BE2C (cell line): ENCODE results near the gene DDX54.
A peak's percentile ranks its signal among the peaks of the same experiment; 100 is the strongest.

ENCODE experiments used
- DNase-seq: peaks from one replicate; pipeline ENCODE4 v3.0.0-alpha.2; 2020
- H3K27me3 ChIP-seq: fragments of 250-450 bp; sonication (Bioruptor Pico); 2 replicates; pipeline ENCODE4 v1.5.1; 2020; ENCODE audit warnings: mild to moderate bottlenecking
- H3K36me3 ChIP-seq: fragments of 250-450 bp; sonication (Bioruptor Pico); 2 replicates; pipeline ENCODE4 v1.5.1; 2020; ENCODE audit warnings: mild to moderate bottlenecking
- H3K4me1 ChIP-seq: fragments of 250-450 bp; sonication (Bioruptor Pico); 2 replicates; pipeline ENCODE4 v1.5.1; 2020
- H3K4me3 ChIP-seq: 2 replicates; pipeline ENCODE4 v1.5.1; 2011; ENCODE audit warnings: low read depth, low read length
- H3K9me3 ChIP-seq: fragments of 250-450 bp; sonication (Bioruptor Pico); 2 replicates; pipeline ENCODE4 v1.5.1; 2020
- CTCF ChIP-seq: IDR thresholded peaks from 2 replicates; pipeline ENCODE4 v1.5.1; 2012; ENCODE audit warnings: mild to moderate bottlenecking, low read depth, low read length

Gene DDX54

DNA sequence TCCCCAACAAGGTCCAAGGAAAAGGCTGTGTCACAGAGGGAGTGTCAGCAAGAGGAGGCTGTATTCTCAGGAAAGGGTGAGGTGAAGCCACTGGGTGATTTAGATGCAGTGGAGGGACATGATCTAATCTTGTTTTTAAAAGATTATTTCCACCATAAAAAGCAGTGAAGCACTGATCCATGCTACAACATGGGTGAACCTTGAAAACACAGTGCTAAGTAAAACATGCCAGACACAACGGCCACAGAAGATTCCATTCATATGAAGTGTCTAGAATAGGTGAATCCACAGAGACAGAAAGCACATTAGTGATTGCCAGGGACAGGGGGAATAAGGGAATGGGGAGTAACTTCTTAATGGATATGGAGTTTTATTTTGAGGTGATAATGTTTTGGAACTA is 13.0 kb upstream of the DDX54 start:
- TF ChIP-seq CTCF = no peak
- no peaks in the 10 kb centered on the region for H3K4me1 ChIP-seq
- no peak for DNase-seq

DNA sequence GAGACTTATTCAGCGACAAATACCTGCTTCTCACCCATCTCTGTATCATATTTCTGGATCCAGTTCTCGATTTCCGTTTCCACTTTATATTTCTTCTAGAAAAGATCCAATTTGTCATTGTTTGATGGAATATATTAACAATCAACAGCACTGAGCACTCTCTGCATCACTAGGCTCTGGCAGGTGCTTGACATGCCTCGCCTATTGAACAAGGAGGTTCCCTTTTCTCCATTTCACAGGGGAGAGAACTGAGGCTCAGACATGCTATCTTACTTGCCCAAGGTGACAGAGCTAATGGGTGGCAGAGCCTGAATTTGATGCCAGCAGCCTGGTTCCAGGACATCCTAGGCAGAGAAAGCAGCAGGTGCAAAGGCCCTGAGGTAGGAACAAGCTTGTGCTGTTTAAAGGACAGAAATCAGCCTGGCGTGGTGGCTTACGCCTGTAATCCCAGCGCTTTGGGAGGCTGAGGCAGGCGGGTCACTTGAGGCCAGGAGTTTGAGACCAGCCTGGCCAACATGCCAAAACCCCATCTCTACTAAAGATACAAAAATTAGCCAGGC is 12.3 kb upstream of the DDX54 start:
- no peaks in the 10 kb centered on the region; the same call in 1 of the 2 replicates for H3K4me1 ChIP-seq

More for the DNA sequence above, 13.0 kb upstream of the DDX54 start:
- Histone ChIP-seq H3K9me3 (no peaks in the 10 kb centered on the region), H3K27me3 (no peaks in the 10 kb centered on the region), H3K36me3 (no peaks in the 10 kb centered on the region), H3K4me3 (no peak overlapping the region)

DNA sequence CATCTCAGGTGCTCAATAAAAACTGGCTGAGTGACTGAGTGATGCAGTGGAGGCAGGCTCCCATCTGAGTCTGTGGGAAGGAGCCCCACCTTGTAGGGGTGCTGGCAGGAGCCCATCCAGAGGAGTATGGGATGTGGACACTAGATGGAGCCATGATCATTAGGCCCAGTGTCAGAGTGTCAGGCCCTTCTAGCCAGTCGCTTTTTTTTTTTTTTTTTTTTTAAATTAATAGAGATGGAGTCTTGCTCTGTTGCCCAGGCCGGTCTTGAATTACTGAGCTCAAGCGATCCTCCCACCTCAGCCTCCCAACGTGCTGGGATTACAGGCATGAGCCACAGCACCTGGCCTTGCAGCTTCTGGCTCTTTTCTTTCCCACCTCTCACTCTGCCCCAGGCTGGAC is 11.7 kb upstream of the DDX54 start:
- TF ChIP-seq CTCF = peak; percentile 85
- DNase-seq = peak; percentile 71
- Histone ChIP-seq H3K4me1 (no peaks in the 10 kb centered on the region; the same call in 1 of the 2 replicates), H3K4me3 (no peak overlapping the region), H3K36me3 (peaks cover 8% of the 10 kb centered on the region), H3K9me3 (no peaks in the 10 kb centered on the region), H3K27me3 (no peaks in the 10 kb centered on the region)

More for the DNA sequence above, 12.3 kb upstream of the DDX54 start:
- no peak for TF ChIP-seq CTCF
- no peaks in the 10 kb centered on the region for H3K27me3 ChIP-seq
- DNase-seq = no peak
- H3K4me3 ChIP-seq = no peak overlapping the region
- H3K9me3 ChIP-seq = no peaks in the 10 kb centered on the region
- H3K36me3 ChIP-seq = peaks cover 2% of the 10 kb centered on the region

- peaks cover 12% of the 10 kb centered on the region for H3K36me3 ChIP-seq
- H3K27me3 ChIP-seq = no peaks in the 10 kb centered on the region
- TF ChIP-seq CTCF = no peak
- DNase-seq = no peak
- H3K9me3 ChIP-seq = no peaks in the 10 kb centered on the region
- no peaks in the 10 kb centered on the region; the same call in 1 of the 2 replicates for H3K4me1 ChIP-seq
- H3K4me3 ChIP-seq = no peak overlapping the region
Observed at GRCh38 chr12:113196582-113196981, 11.3 kb upstream of the DDX54 start.

DNA sequence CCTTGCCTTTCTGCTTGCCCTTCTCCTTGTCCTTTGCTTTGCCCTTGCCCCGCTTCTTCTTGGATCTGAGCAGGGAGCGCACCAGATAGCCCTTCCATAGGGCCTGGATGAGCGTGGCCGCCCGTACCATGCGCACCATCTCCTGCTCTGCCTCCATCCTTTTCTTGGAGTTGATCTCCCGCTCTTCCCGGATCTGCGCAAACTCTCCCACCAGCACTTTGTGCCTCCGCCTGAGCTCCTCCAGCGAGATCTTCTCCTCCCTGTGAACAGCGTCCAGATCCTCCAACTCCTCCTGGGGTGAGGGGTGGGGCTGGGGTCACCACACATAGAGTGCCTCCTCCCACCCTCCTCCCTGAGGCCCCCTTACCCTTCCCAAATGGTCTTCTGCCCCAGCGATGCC is 10.3 kb upstream of the DDX54 start:
- Histone ChIP-seq H3K27me3 (no peaks in the 10 kb centered on the region), H3K4me3 (no peak overlapping the region), H3K9me3 (no peaks in the 10 kb centered on the region), H3K4me1 (peaks cover 6% of the 10 kb centered on the region), H3K36me3 (peaks cover 16% of the 10 kb centered on the region)
- TF ChIP-seq CTCF = no peak
- no peak for DNase-seq

DNA sequence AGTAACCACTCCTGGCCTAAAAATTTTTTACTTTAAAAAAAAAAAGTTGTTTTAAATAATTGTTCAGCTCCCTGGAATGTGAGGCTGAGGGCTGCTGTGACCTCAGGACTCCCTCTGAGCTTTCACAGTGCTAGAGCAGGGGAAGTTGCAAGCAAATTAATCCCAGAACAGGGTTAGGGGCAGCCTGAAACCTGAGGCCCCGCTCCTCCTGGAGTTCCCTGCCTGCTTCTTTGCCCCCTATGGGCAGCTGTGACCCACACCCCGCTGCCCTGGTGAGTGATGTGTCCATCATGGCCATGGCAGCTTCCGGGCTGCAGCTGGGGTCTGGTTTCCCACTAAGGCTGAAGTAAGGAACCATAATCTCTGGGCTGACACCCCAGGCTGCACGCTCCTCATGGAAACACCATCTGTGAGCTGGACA is 9.7 kb upstream of the DDX54 start:
- peaks cover 6% of the 10 kb centered on the region for H3K4me1 ChIP-seq
- DNase-seq = no peak
- H3K27me3 ChIP-seq = no peaks in the 10 kb centered on the region
- no peaks in the 10 kb centered on the region for H3K9me3 ChIP-seq
- no peak overlapping the region for H3K4me3 ChIP-seq
- no peak for TF ChIP-seq CTCF
- peaks cover 20% of the 10 kb centered on the region for H3K36me3 ChIP-seq
